OCI-LY3 (cell line): ENCODE data around the gene TAPT1.

Experiments
- H2AFZ ChIP-seq: fragments of 200-600, 300-600 bp; shearing (Covaris generic); 2 replicates; pipeline ENCODE4 v1.6.0; 2014; ENCODE audit warnings: antibody characterized with exemption, low read depth, low read length
- H3K27ac ChIP-seq: fragments of 200-600, 300-600 bp; sonication (generic); 2 replicates; pipeline ENCODE4 v1.5.1; 2014; ENCODE audit warnings: mild to moderate bottlenecking, low read length, moderate library complexity, mixed read lengths
- H3K27me3 ChIP-seq: fragments of 200-600, 300-600 bp; sonication (generic); 2 replicates; pipeline ENCODE4 v1.6.1; 2014; ENCODE audit warnings: low read depth, low read length, mixed read lengths
- H3K36me3 ChIP-seq: fragments of 200-600, 300-600 bp; sonication (generic); replicated peaks from 2 replicates; pipeline ENCODE3; 2014; ENCODE audit warnings: low read depth, low read length, mixed read lengths
- H3K4me1 ChIP-seq: fragments of 300-600, 200-600 bp; sonication (generic); 2 replicates; pipeline ENCODE4 v1.6.1; 2014; ENCODE audit warnings: low read length, mixed read lengths
- H3K4me2 ChIP-seq: fragments of 200-600, 300-600 bp; sonication (generic); 2 replicates; pipeline ENCODE4 v1.6.1; 2014; ENCODE audit warnings: low read length, mixed read lengths
- H3K4me3 ChIP-seq: fragments of 300-600, 200-600 bp; sonication (generic); 2 replicates; pipeline ENCODE4 v1.5.1; 2014; ENCODE audit warnings: antibody characterized with exemption, mild to moderate bottlenecking, low read length, moderate library complexity
- H3K79me2 ChIP-seq: fragments of 300-600, 200-600 bp; shearing (Covaris generic); 2 replicates; pipeline ENCODE4 v1.6.1; 2014; ENCODE audit warnings: mild to moderate bottlenecking, low read length, mixed read lengths
- H3K9ac ChIP-seq: fragments of 300-600, 200-600 bp; shearing (Covaris generic); 2 replicates; pipeline ENCODE4 v1.6.0; 2014; ENCODE audit warnings: mild to moderate bottlenecking, low read length, moderate library complexity
- H3K9me3 ChIP-seq: fragments of 200-600, 300-600 bp; shearing (Covaris generic); 2 replicates; pipeline ENCODE4 v1.6.1; 2014; ENCODE audit warnings: low read length, mixed read lengths; ENCODE audit not compliant: insufficient read depth
- H4K20me1 ChIP-seq: fragments of 200-600, 300-600 bp; sonication (generic); 2 replicates; pipeline ENCODE4 v1.6.1; 2016; ENCODE audit warnings: low read length, mixed read lengths; ENCODE audit not compliant: insufficient read depth
- CTCF ChIP-seq: fragments of 200-600, 300-600 bp; sonication (generic); IDR thresholded peaks from 2 replicates; pipeline ENCODE4 v1.5.1; 2014; ENCODE audit warnings: antibody characterized with exemption, low read length, low read depth
- EZH2phosphoT487 ChIP-seq: fragments of 200-600 bp; shearing (Covaris generic); IDR thresholded peaks from 2 replicates; pipeline ENCODE4 v1.6.1; 2018; ENCODE audit warnings: antibody characterized with exemption, mixed run types, low read depth

Gene TAPT1

GRCh38 chr4:16160457-16160856, 65.8 kb downstream of the TAPT1 start:
- Histone ChIP-seq H2AFZ (no peak overlapping the region), H3K9ac (no peak overlapping the region), H4K20me1 (no peaks in the 10 kb centered on the region), H3K36me3 (no peaks in the 10 kb centered on the region), H3K4me1 (no peaks in the 10 kb centered on the region), H3K27me3 (no peaks in the 10 kb centered on the region), H3K79me2 (no peaks in the 10 kb centered on the region), H3K9me3 (no peaks in the 10 kb centered on the region), H3K4me2 (no peak overlapping the region), H3K4me3 (no peak overlapping the region), H3K27ac (no peak overlapping the region)
- TF ChIP-seq CTCF (no peak), EZH2phosphoT487 (no peak)

- Histone ChIP-seq H3K79me2 (no peaks in the 10 kb centered on the region), H2AFZ (no peak overlapping the region), H3K9me3 (no peaks in the 10 kb centered on the region), H3K36me3 (no peaks in the 10 kb centered on the region), H3K27me3 (no peaks in the 10 kb centered on the region), H3K4me2 (no peak overlapping the region), H3K4me3 (no peak overlapping the region), H4K20me1 (no peaks in the 10 kb centered on the region), H3K27ac (no peak overlapping the region), H3K4me1 (no peaks in the 10 kb centered on the region), H3K9ac (no peak overlapping the region)
- no peak for TF ChIP-seq EZH2phosphoT487
- TF ChIP-seq CTCF: no peak
Measured at GRCh38 chr4:16159286-16159685, 67.0 kb downstream of the TAPT1 start.

GRCh38 chr4:16158504-16158852, 67.8 kb downstream of the TAPT1 start:
- no peaks in the 10 kb centered on the region for H3K4me1 ChIP-seq
- H3K4me2 ChIP-seq: no peak overlapping the region
- no peak overlapping the region for H2AFZ ChIP-seq
- H3K79me2 ChIP-seq: no peaks in the 10 kb centered on the region
- H3K27me3 ChIP-seq: no peaks in the 10 kb centered on the region
- H4K20me1 ChIP-seq: no peaks in the 10 kb centered on the region
- no peaks in the 10 kb centered on the region for H3K36me3 ChIP-seq
- no peak for TF ChIP-seq EZH2phosphoT487
- TF ChIP-seq CTCF: no peak
- H3K9me3 ChIP-seq: no peaks in the 10 kb centered on the region
- no peak overlapping the region for H3K9ac ChIP-seq
- H3K4me3 ChIP-seq: no peak overlapping the region
- no peak overlapping the region for H3K27ac ChIP-seq

- no peak overlapping the region for H3K27ac ChIP-seq
- no peak overlapping the region for H3K9ac ChIP-seq
- no peaks in the 10 kb centered on the region for H3K79me2 ChIP-seq
- H3K4me2 ChIP-seq: no peak overlapping the region
- H3K27me3 ChIP-seq: no peaks in the 10 kb centered on the region
- no peaks in the 10 kb centered on the region for H3K4me1 ChIP-seq
- TF ChIP-seq CTCF (no peak), EZH2phosphoT487 (no peak)
- no peak overlapping the region for H2AFZ ChIP-seq
- H3K9me3 ChIP-seq: no peaks in the 10 kb centered on the region
- H3K4me3 ChIP-seq: no peak overlapping the region
- no peaks in the 10 kb centered on the region for H3K36me3 ChIP-seq
- H4K20me1 ChIP-seq: no peaks in the 10 kb centered on the region
Measured at GRCh38 chr4:16157609-16158503, 68.4 kb downstream of the TAPT1 start.
